Activated naive CD8-positive, alpha-beta T cell treated with anti-CD3 and anti-CD28 coated beads, Interleukin-2, amount 50 U/mL, for 24 hours (primary cell): ENCODE measurements around the gene B4GALT1.
"Not testable (repeated sequence)": the region's sequence is repeated elsewhere in the genome, so short reads cannot be mapped to it uniquely, and the experiment has no call there.

Experiments
- ATAC-seq: fragments of 150-1000 bp; cut with Tn5 transposase; one replicate; pipeline ENCODE4 v1.10.0; 2021
- DNase-seq: peaks from one replicate; pipeline ENCODE4 v3.0.0; 2021
- H3K27ac Mint-ChIP-seq: one replicate; pipeline ENCODE4 v1.8.0; 2021; ENCODE audit warnings: mild to moderate bottlenecking, mixed read lengths
- H3K27me3 Mint-ChIP-seq: one replicate; pipeline ENCODE4 v1.8.0; 2021; ENCODE audit warnings: mixed read lengths
- H3K36me3 Mint-ChIP-seq: one replicate; pipeline ENCODE4 v1.8.0; 2021; ENCODE audit warnings: low read depth, mixed read lengths
- H3K4me1 Mint-ChIP-seq: one replicate; pipeline ENCODE4 v1.8.0; 2021; ENCODE audit warnings: mixed read lengths
- H3K4me3 Mint-ChIP-seq: one replicate; pipeline ENCODE4 v1.8.0; 2021; ENCODE audit warnings: mild to moderate bottlenecking, moderate library complexity, mixed read lengths
- H3K9me3 Mint-ChIP-seq: one replicate; pipeline ENCODE4 v1.8.0; 2021; ENCODE audit warnings: mixed read lengths

Gene B4GALT1

GRCh38 chr9:33172256-33173238 is 5.4 kb upstream of the B4GALT1 start:
- no peaks in the 10 kb centered on the region for H3K36me3 Mint-ChIP-seq
- H3K27ac Mint-ChIP-seq, result no peak overlapping the region
- H3K4me1 Mint-ChIP-seq, result peaks cover 31% of the 10 kb centered on the region
- no peak for DNase-seq
- H3K9me3 Mint-ChIP-seq, result no peaks in the 10 kb centered on the region
- ATAC-seq, result no peak
- no peaks in the 10 kb centered on the region for H3K27me3 Mint-ChIP-seq
- H3K4me3 Mint-ChIP-seq, result no peak overlapping the region

DNA sequence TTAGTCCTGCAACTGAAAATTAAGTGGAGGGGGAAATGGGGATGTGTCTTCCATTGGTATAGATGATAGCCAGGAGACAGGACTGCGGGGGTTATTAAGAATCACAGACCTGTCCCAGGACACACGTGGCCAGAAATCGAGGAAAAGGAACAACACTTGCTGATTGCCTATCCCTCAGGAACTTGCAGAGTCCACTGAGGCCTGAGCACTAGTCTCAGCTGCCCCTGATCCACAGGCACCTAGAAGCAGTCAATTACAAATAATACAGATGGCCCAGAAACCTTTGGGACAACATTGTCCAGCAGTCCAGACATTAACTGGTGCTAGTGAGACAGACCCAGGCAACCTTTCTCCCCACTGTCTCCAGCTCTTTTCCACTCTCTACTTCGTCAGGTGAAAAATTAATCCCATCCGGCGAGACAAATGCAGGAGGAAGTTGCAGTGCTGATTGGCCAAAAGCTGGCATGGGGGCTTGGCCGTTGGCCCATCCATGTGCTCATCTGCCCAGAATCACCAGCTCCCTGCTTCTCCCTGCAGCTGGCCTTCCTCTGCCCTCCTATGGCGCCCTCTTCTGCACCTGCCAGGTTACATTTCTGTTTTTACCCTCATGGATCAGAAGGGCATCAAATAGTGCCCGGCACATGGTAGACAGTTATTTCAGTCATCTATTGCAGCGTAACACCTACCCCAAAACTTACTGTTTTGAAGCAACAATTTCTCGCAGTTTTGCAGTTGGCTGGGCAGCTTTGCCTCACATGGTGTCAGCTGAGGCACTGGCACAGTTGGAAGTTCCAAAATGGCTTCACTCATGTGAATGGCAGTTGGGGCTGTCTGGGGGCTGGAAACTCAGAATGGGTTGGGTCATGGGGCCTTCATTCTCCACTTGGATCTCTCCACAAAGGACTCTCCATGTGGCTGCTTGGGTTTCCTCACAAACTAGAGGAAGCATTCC is 3.6 kb upstream of the B4GALT1 start:
- Mint-ChIP-seq H3K4me3 (no peak overlapping the region), H3K27ac (peak overlapping the region; percentile 59), H3K9me3 (no peaks in the 10 kb centered on the region), H3K4me1 (peaks cover 33% of the 10 kb centered on the region), H3K36me3 (peaks cover 3% of the 10 kb centered on the region), H3K27me3 (no peaks in the 10 kb centered on the region)
- ATAC-seq, result no peak
- DNase-seq, result peak; percentile 65

GRCh38 chr9:33168941-33169544 is 1.9 kb upstream of the B4GALT1 start:
- Mint-ChIP-seq H3K27me3 (no peaks in the 10 kb centered on the region), H3K4me1 (peaks cover 48% of the 10 kb centered on the region), H3K27ac (peak overlapping the region; percentile 57), H3K9me3 (no peaks in the 10 kb centered on the region), H3K4me3 (peak overlapping the region; percentile 89), H3K36me3 (peaks cover 12% of the 10 kb centered on the region)
- no peak for DNase-seq
- no peak for ATAC-seq

GRCh38 chr9:33167972-33168461 is 881 bp upstream of the B4GALT1 start:
- peak overlapping the region; percentile 89 for H3K4me3 Mint-ChIP-seq
- ATAC-seq (no peak), DNase-seq (no peak)
- H3K4me1 Mint-ChIP-seq, result peaks cover 58% of the 10 kb centered on the region
- H3K9me3 Mint-ChIP-seq, result no peaks in the 10 kb centered on the region
- peaks cover 12% of the 10 kb centered on the region for H3K36me3 Mint-ChIP-seq
- peak overlapping the region; percentile 94 for H3K27ac Mint-ChIP-seq
- no peaks in the 10 kb centered on the region for H3K27me3 Mint-ChIP-seq

GRCh38 chr9:33166231-33167083 is 679 bp downstream of the B4GALT1 start:
- peak overlapping the region; percentile 89 for H3K27ac Mint-ChIP-seq
- no peaks in the 10 kb centered on the region for H3K9me3 Mint-ChIP-seq
- no peaks in the 10 kb centered on the region for H3K27me3 Mint-ChIP-seq
- DNase-seq (peak; percentile 42), ATAC-seq (no peak)
- peaks cover 12% of the 10 kb centered on the region for H3K36me3 Mint-ChIP-seq
- H3K4me3 Mint-ChIP-seq, result peak overlapping the region; percentile 94
- peaks cover 66% of the 10 kb centered on the region for H3K4me1 Mint-ChIP-seq

- peaks cover 73% of the 10 kb centered on the region for H3K4me1 Mint-ChIP-seq
- H3K36me3 Mint-ChIP-seq, result peaks cover 12% of the 10 kb centered on the region
- H3K9me3 Mint-ChIP-seq, result no peaks in the 10 kb centered on the region
- no peaks in the 10 kb centered on the region for H3K27me3 Mint-ChIP-seq
- peak overlapping the region; percentile 94 for H3K4me3 Mint-ChIP-seq
- peak overlapping the region; percentile 89 for H3K27ac Mint-ChIP-seq
- DNase-seq, result no peak
- no peak for ATAC-seq
Measured at GRCh38 chr9:33165263-33166151, 1.6 kb downstream of the B4GALT1 start.

DNA sequence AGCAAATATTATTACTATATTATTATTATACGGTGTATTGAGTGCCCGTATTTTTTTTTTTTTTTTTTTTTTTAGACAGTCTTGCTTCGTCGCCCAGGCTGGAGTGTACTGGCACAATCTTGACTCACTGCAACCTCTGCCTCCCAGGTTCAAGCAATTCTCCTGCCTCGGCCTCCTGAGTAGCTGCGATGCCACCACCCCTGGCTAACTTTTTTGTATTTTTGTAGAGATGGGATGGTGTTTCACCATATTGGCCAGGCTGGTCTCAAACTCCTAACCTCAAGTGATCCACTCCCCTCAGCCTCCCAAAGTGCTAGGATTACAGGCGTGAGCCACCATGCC is 2.2 kb downstream of the B4GALT1 start:
- not testable (repeated sequence) for H3K9me3 Mint-ChIP-seq, DNase-seq, ATAC-seq, H3K27me3 Mint-ChIP-seq
- H3K4me3 Mint-ChIP-seq, result peak overlapping the region; percentile 94
- peaks cover 76% of the 10 kb centered on the region for H3K4me1 Mint-ChIP-seq
- H3K36me3 Mint-ChIP-seq, result peaks cover 12% of the 10 kb centered on the region
- peak overlapping the region; percentile 89 for H3K27ac Mint-ChIP-seq

DNA sequence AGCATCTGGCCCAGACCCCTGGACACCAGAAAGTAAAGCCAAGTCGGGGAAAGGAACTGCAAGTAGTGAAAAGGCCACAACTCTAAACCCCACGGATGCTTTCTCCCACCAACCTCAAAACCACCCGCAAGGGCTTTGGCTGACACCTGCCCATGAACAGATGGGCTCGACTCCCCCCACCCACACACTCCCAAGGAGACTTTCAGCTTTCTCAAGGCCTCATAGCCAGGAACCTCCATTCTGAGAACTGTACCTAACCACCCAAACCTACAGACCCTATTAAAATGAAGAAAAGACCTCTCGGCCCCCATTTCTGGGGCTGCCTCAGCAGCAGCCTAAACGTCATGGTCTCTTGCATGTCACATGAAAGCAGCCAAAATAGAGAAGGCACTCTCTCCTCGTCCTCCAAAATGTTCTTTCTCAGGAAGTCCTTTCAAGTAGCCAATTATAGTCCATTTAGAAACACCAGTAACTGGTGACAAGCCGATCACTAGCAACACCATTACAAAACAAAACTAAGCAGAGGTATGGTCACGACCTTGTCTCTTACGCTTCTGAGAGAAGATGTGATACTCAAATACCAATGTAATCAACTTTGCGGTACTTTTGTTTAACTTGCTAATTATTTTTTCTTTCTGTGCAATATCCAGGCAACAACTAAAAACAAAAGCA is 2.9 kb downstream of the B4GALT1 start:
- Mint-ChIP-seq H3K9me3 (no peaks in the 10 kb centered on the region), H3K4me3 (peak overlapping the region; percentile 94), H3K36me3 (peaks cover 12% of the 10 kb centered on the region), H3K27me3 (no peaks in the 10 kb centered on the region), H3K4me1 (peaks cover 82% of the 10 kb centered on the region), H3K27ac (peak overlapping the region; percentile 79)
- no peak for ATAC-seq
- DNase-seq, result peak; percentile 49

- ATAC-seq (no peak), DNase-seq (no peak)
- Mint-ChIP-seq H3K36me3 (peaks cover 12% of the 10 kb centered on the region), H3K4me3 (peak overlapping the region; percentile 94), H3K27me3 (no peaks in the 10 kb centered on the region), H3K9me3 (no peaks in the 10 kb centered on the region), H3K27ac (peak overlapping the region; percentile 79), H3K4me1 (peaks cover 82% of the 10 kb centered on the region)
Measured at GRCh38 chr9:33163433-33164137, 3.6 kb downstream of the B4GALT1 start.

- ATAC-seq, result no peak
- Mint-ChIP-seq H3K4me1 (peaks cover 82% of the 10 kb centered on the region), H3K9me3 (no peaks in the 10 kb centered on the region), H3K4me3 (no peak overlapping the region), H3K36me3 (peaks cover 12% of the 10 kb centered on the region), H3K27ac (peak overlapping the region; percentile 43), H3K27me3 (no peaks in the 10 kb centered on the region)
- DNase-seq, result no peak
Measured at GRCh38 chr9:33162721-33163311, 4.3 kb downstream of the B4GALT1 start.

GRCh38 chr9:33161589-33162132 is 5.5 kb downstream of the B4GALT1 start:
- DNase-seq (no peak), ATAC-seq (no peak)
- Mint-ChIP-seq H3K27ac (peak overlapping the region; percentile 90), H3K9me3 (no peaks in the 10 kb centered on the region), H3K4me1 (peaks cover 87% of the 10 kb centered on the region), H3K4me3 (peak overlapping the region; percentile 47), H3K36me3 (peaks cover 12% of the 10 kb centered on the region), H3K27me3 (no peaks in the 10 kb centered on the region)
